Retinal pigment epithelial cell (primary cell): Measurements from ENCODE around the gene LASP1.

Source experiments
- DNase-seq: peaks from one replicate; pipeline ENCODE4 v3.0.0-alpha.2; 2010; ENCODE audit warnings: low read depth
- H3K4me3 ChIP-seq: 2 replicates; pipeline ENCODE4 v1.5.1; 2011; ENCODE audit warnings: mild to moderate bottlenecking, low read length, control low read depth, moderate library complexity
- CTCF ChIP-seq: conservative IDR thresholded peaks from 2 replicates; pipeline ENCODE4 v1.5.1; 2011; ENCODE audit warnings: low read depth, low read length, control low read depth, inconsistent platforms

LASP1 gene

GRCh38 chr17:38919316-38920078 is 49.6 kb downstream of the LASP1 start:
- H3K4me3 ChIP-seq = no peak overlapping the region
- no peak for TF ChIP-seq CTCF

DNA sequence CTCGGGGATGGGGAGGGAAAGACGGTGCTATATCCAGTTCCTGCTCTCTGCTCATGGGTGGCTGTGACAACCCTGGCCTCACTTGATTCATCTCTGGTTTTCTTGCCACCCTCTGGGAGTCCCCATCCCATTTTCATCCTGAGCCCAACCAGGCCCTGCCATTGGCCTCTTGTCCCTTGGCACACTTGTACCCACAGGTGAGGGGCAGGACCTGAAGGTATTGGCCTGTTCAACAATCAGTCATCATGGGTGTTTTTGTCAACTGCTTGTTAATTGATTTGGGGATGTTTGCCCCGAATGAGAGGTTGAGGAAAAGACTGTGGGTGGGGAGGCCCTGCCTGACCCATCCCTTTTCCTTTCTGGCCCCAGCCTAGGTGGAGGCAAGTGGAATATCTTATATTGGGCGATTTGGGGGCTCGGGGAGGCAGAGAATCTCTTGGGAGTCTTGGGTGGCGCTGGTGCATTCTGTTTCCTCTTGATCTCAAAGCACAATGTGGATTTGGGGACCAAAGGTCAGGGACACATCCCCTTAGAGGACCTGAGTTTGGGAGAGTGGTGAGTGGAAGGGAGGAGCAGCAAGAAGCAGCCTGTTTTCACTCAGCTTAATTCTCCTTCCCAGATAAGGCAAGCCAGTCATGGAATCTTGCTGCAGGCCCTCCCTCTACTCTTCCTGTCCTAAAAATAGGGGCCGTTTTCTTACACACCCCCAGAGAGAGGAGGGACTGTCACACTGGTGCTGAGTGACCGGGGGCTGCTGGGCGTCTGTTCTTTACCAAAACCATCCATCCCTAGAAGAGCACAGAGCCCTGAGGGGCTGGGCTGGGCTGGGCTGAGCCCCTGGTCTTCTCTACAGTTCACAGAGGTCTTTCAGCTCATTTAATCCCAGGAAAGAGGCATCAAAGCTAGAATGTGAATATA is 50.8 kb downstream of the LASP1 start:
- no peak for DNase-seq
- no peak for TF ChIP-seq CTCF
- no peak overlapping the region for H3K4me3 ChIP-seq

More at GRCh38 chr17:38919316-38920078, 49.6 kb downstream of the LASP1 start:
- no peak for DNase-seq

DNA sequence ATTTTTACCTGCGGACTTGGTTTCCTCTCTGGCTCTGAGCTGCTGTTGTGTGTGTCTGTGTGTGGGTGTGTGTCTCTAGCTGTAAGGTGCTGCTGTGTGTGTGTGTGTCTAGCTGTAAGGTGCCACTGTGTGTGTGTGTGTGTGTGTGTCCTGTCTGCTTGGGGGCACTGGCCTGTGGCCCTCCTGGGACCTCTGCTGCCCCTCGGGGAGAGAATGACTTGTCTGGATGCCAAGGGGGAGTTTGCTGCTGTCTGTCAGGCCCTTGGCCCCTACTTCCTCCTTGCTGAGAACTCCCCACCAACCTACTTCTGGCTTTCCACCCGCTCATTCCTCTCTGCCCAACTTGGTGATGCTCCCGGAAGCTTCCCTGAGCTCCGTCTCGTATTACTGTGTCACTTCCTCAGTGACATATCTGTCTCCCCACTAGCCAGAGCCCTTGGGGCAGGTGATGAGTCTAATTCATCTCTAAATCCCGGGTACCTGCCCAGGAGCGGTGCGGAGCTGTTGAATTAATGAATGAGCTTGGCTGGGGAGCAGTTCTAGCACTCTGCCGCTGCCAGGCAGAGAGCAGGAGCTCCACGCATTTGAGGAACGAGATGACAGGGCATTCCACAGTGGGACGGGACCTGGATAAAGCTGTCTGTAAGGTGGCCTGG is 52.0 kb downstream of the LASP1 start:
- no peak for DNase-seq
- TF ChIP-seq CTCF = no peak
- H3K4me3 ChIP-seq = no peak overlapping the region

DNA sequence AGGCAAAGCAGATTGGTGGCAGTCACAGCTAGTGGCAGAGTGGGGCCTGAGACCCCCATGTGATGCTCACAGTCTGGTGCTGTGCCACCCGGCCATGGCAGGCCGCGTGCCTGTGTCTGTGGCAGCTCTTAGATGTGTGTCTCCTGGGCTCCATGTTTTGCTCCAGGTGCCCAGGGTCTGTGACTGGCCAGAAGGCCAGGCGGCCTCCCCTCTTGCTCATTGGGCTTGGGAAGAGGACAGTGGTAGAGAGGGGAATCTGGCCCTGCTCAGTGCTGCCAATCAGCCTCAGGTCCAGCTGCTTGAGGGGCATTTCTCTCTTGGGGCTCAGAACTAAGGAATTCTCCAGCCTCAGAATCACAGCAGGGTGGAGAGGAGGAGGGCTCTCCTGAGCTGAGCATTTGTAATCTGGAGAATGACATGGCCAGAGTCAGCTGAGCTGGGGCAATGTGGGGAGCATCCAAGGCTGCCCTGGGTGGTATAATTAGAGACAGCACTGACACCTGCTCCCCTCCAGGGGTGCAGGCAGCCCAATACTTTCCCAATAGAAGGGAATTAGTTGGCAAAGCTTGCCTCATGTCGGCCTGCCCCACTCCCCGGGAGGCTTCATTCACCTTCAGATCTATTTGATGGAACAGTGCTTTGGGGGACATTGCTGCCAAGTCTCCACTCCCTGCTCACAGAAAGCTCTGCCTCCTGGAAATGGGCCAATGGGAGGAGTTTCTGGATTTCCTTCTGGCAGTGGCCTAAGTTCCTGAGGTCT is 52.9 kb downstream of the LASP1 start:
- peak; percentile 46 for DNase-seq
- TF ChIP-seq CTCF = no peak
- H3K4me3 ChIP-seq = no peak overlapping the region

GRCh38 chr17:38925263-38925995 is 55.6 kb downstream of the LASP1 start, which contains the start of gene LASP1NB:
Gene LASP1NB, plus strand, starts transcription at chr17:38925614.
- TF ChIP-seq CTCF = no peak
- no peak for DNase-seq

More at GRCh38 chr17:38925263-38925995, 55.6 kb downstream of the LASP1 start, which contains the start of gene LASP1NB:
- H3K4me3 ChIP-seq = no peak within 1 kb of the TSS
